NCI-H128 (cell line): ENCODE results near the gene CADPS.

Experiments
- DNase-seq: peaks from one replicate; lab custom pipeline; 2025; ENCODE audit not compliant: unreplicated experiment; lab: John Stamatoyannopoulos, UW

CADPS gene

DNA sequence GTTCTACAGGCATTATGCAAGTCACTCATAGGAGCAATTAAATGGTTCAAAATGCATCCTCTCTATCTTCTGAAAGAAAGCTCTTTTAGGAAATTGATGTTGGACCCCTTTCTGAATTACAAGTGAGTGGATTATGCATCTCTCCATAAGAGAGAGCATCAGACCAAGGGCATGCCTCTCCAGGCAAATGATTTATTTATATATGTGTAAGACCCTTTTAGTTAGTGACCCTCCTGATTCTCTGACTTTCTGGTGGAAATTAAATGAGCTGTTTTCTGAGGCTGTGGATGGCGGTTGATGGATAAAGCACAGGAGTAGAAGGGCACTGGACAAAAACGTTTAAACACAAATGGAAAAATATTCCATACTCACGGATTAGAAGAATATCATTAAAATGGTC is 62.6 kb downstream of the CADPS start:
- no peak for DNase-seq

- no peak for DNase-seq
These were observed 64.1 kb downstream of the CADPS start for GRCh38 chr3:62811119-62811518.

DNA sequence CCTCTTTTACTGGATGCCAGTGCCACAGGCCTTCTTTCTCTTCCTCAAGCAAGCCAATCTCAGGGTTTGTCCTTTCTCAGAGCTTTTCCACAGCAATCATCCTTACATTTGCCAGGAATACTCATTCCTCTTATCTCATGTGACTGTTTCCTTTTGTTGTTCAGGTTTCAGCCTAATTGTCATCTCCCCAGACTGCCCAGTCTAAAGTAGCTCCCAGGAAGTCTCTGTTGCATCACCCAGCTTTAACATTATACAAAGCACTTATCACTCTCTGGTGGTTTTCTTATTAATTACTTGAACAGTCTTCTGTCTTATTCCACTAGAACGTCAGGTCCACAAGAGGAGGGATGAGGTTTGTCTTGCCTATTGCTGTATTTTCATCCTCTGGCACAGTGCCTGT is 65.8 kb downstream of the CADPS start:
- DNase-seq: no peak

DNA sequence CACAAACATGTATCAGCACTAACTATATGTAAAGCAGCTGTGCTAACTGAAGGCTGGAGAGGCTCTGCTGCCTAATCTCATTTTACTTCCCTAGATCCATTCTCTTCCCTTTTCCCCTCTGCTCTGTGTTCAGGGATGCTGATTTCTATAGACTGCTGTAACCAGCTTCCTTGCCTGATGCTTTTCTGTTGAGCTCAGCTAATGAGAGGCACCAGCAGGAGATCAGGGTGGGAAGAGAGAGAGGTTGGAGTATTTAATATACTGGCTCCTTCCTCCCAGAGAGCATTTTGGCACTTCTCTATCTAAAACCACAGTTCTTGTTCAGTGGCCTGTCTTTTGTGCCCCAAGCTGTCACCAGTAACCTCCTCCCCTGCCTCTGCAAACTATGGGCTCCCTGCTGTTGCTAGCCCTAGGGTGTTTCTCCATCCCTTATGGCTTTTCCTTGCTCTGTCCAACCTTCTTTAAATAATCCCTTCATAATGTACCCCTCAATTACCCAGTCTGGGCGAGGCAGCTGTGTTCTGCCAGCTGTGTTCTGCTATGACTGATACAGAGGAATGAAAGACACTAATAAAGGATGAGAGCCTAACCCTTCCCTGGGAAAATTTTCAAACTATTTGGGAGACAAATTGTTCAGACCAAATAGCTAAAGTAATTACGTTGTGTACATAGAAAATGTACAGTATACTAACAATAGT is 69.5 kb downstream of the CADPS start:
- DNase-seq: no peak

DNA sequence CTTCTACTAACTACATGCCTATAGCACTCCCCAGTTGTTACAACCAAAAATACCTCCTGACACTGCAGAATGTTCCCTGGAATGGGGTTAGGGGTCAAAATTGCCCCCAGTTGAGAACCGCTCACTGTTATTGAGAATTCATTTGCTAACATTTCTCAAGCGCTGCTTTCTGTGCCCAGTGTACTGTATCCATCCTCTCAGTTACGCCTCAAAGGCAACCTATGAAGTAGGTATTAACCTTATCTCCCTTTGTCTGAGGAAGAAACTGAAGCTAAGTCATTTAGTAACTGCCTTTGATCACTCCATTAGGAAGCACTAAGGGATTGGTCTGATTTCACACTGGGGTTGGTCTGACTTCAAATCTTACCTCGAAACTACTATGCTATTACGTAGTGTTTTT is 70.1 kb downstream of the CADPS start:
- no peak for DNase-seq

DNA sequence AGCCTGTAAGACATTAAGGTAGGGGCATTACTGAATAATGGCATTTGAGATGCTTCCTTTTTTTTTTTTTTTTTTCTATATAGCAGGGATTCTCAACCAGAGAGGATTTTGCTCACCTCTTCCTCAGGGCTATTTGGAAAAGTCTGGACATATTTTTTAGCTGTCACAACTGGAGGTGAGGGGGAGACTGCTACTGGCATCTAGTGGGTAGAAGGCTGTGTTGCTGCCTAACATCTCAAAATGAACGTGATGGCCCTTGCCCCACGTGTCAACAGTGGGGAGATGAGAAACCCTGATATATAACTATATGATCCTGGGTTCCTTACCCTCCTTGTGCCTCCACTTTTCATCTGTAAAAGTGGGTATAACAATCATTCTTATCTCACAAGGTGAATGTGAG is 71.9 kb downstream of the CADPS start:
- DNase-seq: no peak

- no peak for DNase-seq
These were observed 77.2 kb downstream of the CADPS start for GRCh38 chr3:62798000-62798399.

DNA sequence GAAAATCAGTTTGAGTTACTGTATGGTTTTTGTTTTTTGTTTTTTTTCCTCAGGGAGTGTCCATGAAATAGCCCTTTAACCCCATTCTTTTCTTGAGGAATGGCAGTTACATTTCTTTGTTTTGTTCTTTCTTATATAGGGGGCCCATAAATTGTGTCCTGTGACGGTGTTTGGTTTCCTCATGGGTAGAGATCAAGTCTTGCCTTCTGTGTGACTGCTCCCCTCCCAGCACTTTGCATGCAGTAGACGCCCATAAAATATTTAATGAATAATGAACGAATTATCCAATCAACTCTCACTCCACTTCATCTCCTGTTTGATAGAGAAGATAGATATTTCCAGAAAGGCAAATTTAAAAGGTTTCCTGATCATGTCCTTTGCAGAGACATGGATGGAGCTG is 78.1 kb downstream of the CADPS start:
- DNase-seq: no peak

DNA sequence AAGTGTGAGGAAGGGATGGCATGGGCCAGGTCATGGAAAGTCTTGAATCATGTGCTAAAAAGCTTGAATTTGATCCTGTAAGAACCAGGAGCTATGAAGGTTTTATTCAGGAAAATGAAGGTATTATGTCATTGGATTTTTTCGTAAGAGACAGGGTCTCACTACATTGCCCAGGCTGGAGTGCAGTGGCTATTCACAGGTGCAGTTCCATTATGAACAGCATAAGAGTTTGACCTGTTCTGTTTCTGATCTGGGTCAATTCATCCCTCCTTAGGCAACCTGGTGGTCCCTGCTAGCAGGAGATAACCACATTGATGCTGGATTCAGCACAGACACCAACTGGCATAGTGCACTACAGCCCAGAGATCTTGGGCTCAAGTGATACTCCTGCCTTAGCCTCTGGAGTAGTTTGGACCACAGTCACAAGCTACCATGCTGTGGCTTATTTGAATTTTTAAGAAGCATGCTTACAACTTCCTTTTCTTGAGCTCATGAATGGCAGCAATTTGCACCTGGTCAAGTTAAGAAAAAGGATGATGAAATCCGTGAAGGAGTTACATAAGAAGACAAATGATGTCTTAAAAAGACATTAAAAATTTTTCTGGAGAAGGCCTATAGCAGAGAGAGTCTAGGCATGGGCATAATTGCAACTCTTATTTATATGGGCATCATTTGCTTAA is 79.1 kb downstream of the CADPS start:
- DNase-seq: no peak

DNA sequence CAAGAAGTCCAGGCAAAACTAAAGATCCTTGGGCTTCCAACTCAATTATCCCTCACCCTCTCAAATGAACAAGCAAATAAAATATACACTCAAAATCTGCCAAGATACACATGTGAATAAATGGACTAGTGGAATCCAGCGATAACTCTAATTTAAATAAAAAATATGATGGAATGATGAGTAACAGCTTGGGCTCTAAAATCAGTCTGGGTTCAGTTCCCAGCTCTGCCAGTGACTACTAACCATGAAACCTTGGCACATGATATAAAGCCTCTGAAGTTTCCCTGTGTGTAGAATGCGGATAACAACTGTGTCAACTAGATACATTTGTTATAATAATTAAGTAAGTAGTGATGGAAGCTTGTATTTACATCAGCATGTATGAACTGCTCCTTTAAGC is 81.3 kb downstream of the CADPS start:
- no peak for DNase-seq

- no peak for DNase-seq
These were observed 89.8 kb downstream of the CADPS start for GRCh38 chr3:62785384-62785783.

DNA sequence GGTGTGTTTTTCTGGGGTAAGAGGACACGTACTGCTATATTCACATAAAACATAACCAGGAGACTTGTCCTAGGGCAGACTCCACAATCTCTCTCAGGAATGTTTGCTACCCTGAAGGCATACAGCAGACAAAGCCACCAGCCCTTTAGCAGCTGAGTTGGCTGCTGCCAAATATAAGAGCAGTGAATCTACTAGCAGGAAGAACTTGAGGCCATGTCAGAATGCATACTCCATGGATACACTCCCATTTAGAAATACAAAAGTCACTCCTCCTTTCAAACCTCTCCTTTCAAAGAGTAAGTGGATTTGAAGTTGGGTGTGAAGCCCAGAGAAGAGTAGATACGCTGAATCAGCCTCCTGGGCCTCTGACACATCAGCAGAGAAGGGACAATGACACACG is 94.1 kb downstream of the CADPS start:
- DNase-seq: no peak

DNA sequence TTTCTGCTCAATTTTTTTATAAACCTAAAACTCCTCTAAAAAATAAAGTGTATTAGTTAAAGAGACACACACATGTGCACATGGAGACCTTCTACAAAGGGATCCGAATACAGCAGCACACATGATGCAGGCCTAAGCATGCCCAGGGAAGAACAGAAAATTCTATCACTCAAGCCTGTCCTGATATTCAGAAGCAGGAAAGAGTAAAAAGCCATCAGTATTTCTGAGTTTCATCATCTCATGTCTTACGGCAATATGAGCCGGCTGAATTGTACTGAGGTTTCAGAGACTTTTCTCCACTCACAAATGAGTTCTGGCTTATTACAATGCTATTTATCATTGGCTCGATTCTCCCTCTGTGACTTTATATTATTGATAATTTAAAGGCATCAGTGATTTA is 97.5 kb downstream of the CADPS start:
- no peak for DNase-seq

GRCh38 chr3:62777130-62777529 is 98.1 kb downstream of the CADPS start:
- DNase-seq: no peak

GRCh38 chr3:62774221-62774620 is 101.0 kb downstream of the CADPS start:
- no peak for DNase-seq

GRCh38 chr3:62771331-62772072 is 103.7 kb downstream of the CADPS start:
- DNase-seq: no peak

GRCh38 chr3:62768896-62769295 is 106.3 kb downstream of the CADPS start:
- DNase-seq: no peak

DNA sequence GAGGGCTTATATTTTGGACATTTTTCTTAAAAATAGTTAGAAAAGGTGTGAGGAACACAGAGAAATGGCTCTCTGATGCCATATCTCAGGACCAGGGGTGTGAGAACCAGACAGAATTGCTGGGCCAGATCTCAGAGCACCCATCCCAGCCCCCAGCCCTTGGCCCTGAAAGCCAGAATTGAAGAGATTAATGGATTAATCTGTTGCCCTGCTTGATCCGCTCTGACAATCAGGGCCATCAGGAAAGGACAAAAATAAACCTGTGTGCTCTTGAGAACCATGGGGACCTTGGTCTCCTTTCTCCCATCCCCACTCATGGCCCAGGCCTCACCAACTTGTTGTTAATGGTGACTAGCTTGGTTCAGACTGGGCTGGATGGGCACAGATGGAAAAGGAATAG is 113.5 kb downstream of the CADPS start:
- DNase-seq: no peak

GRCh38 chr3:62761311-62761710 is 113.9 kb downstream of the CADPS start:
- no peak for DNase-seq

DNA sequence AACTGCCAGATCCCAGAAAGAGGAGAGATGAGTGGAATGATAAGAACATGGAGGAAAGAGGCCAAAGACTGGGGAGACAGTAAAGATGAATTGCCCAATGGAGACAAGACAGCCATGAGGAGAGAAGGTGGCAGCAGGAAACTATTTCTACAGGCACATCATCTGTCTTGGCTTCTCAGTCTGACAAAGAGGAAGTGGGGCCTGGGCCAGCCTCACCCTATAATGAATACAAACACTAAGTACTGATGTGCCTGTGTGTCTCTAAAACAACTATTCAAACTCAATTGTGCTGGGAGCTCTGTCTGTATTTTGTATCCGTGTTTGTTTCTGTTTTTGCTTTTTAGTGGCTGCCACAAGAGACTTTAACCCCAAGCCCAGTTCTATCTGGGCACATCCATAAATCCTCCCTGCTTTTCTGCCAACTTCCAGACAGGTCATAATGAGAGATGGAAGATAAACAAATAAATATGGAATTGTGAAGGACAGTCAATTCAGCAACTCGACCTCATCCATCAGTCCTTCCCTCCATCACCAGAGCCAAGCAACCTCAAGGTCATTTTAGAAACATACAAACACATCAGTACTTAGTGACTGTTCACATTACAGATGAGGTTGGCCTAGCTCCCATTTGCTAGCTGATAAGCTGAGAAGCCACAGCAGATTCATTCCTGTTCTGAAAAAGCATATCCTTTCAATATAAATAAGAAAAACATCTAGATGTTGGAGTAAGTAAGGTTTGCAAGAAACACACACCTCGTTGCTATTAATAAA is 116.7 kb downstream of the CADPS start:
- no peak for DNase-seq

DNA sequence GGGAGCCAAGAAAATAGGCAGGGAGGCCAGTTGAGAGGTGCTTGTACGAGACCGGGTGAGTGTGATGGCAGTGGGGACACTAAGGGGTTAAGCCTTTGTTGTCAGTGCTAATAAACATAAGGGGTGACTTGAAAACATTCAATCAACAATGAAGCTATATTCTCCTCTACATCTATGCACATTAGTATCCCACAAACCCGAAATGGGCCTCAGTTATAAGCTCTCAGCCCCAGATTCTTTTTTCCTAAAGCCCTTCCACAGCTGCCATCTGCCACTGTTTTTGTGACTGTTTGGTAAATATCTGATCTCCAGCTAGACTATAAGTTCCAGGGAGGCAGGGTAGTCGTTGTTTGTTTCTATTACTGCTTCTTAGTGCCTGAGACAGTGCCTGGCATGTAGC is 118.2 kb downstream of the CADPS start:
- no peak for DNase-seq

DNA sequence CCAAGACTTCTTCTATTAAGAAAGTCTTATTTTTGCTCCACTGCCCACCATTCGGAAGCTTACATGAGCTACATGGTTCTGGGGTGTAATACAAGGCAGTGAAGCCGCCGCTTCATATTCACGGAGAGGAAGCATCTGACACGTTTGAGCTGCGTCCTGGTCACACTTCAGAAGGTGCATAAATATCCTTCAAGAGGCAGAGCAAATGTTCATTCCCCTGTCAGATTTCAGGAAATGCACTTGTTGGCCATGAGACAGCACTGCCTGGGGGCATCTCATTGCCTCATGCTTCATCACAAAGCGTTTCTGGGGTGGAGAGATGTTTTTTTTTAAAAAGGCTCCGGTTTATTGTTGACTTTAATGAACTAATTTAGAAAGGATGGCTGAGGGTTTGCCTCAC is 119.9 kb downstream of the CADPS start:
- no peak for DNase-seq
